HCT116 (cell line): ENCODE results near the gene COG2. TPM values are rescaled to one million over a fixed set of nuclear protein-coding genes. Genes with fewer than 3 reads are reported as not detected.

Experiments
- ATAC-seq: fragments of 200-7000 bp; cut with Tn5 transposase; 2 replicates; pipeline ENCODE4 v1.9.1; 2020; ENCODE audit warnings: mild to moderate bottlenecking, moderate library complexity
- BruUV-seq: library from RNA; stranded (reverse); fragments of 400-500 nt; replicated peaks from 2 replicates; lab custom pipeline; 2021; lab: Mats Ljungman, UMichigan
- CTCF ChIA-PET: fragments of 300-600 bp; sonication (Branson Sonifier 250); formaldehyde crosslinking; loops from one replicate; lab custom pipeline; 2021; ENCODE audit warnings: antibody characterized with exemption; lab: Charles Lee
- POLR2A ChIA-PET: fragments of 300-600, 350-600 bp; sonication (Branson Sonifier 250); formaldehyde crosslinking; loops from one replicate; lab custom pipeline; 2021; ENCODE audit warnings: antibody characterized with exemption; lab: Charles Lee
- RAD21 ChIA-PET, 2 experiments: fragments of 300-600 bp; sonication (Branson Sonifier 250); formaldehyde crosslinking; loops; one replicate each; lab custom pipeline; 2023; ENCODE audit warnings: low total read pairs in 2 of 2; ENCODE audit not compliant: uncharacterized antibody in 2 of 2, unreplicated experiment in 2 of 2, low non-redundant PET in 1 of 2; lab: Charles Lee
- DNase-seq: peaks from one replicate; pipeline ENCODE4 v3.0.0-alpha.2; 2010; ENCODE audit warnings: low read depth, low spot score
- H2AFZ ChIP-seq: fragments of 200-600 bp; shearing (Covaris generic), sonication (generic); 2 replicates; pipeline ENCODE4 v1.6.1; 2017; ENCODE audit warnings: low read depth, mixed run types, mixed read lengths, antibody characterized with exemption, low read length; ENCODE audit not compliant: poor library complexity, severe bottlenecking
- H3K27ac ChIP-seq: 2 replicates; pipeline ENCODE4 v1.5.1; 2012; ENCODE audit warnings: low read depth, low read length
- H3K27me3 ChIP-seq: fragments of 200-600 bp; sonication (generic); 2 replicates; pipeline ENCODE4 v1.6.1; 2016; ENCODE audit warnings: mixed run types, low read length, mixed read lengths; ENCODE audit not compliant: insufficient read depth
- H3K36me3 ChIP-seq, 2 experiments: fragments of 200-500 bp in 1 of 2; fragments of 200-600 bp in 1 of 2; sonication (Bioruptor generic) in 1 of 2; sonication (generic) in 1 of 2; 2 replicates each; pipeline versions ENCODE4 v1.5.1 to v1.6.1; 2014 to 2016; ENCODE audit warnings: low read length in 2 of 2, inconsistent platforms in 1 of 2, mixed read lengths in 1 of 2, mixed run types in 1 of 2; ENCODE audit not compliant: insufficient read depth in 2 of 2, control insufficient read depth in 1 of 2
- H3K4me1 ChIP-seq, 2 experiments: fragments of 200-600 bp in 1 of 2; sonication (generic) in 1 of 2; 2 replicates each; pipeline versions ENCODE4 v1.5.1 to v1.6.1; 2012 to 2017; ENCODE audit warnings: low read length in 2 of 2, inconsistent platforms in 1 of 2, mild to moderate bottlenecking in 1 of 2, mixed read lengths in 1 of 2, mixed run types in 1 of 2, moderate library complexity in 1 of 2; ENCODE audit not compliant: insufficient read depth in 2 of 2, control insufficient read depth in 1 of 2
- H3K4me2 ChIP-seq: fragments of 200-600 bp; sonication (generic); 2 replicates; pipeline ENCODE4 v1.6.1; 2017; ENCODE audit warnings: mixed run types, low read length, mixed read lengths
- H3K4me3 ChIP-seq, 2 experiments: fragments of 200-600 bp in 1 of 2; sonication (generic) in 1 of 2; replicated peaks in 1 of 2; 2 replicates each; pipeline ENCODE4 v1.5.1; 2011 to 2016; ENCODE audit warnings: low read length in 2 of 2, control low read depth in 1 of 2, low read depth in 1 of 2, mild to moderate bottlenecking in 1 of 2, mixed read lengths in 1 of 2, mixed run types in 1 of 2
- H3K79me2 ChIP-seq: fragments of 200-600 bp; sonication (generic); 2 replicates; pipeline ENCODE4 v1.6.1; 2017; ENCODE audit warnings: mild to moderate bottlenecking, mixed run types, low read length, moderate library complexity, mixed read lengths; ENCODE audit not compliant: insufficient read depth
- H3K9ac ChIP-seq: fragments of 200-600 bp; sonication (generic); 2 replicates; pipeline ENCODE4 v1.6.1; 2016; ENCODE audit warnings: low read length, mixed read lengths
- H3K9me2 ChIP-seq: fragments of 200-600 bp; sonication (generic), shearing (Covaris generic); 2 replicates; pipeline ENCODE4 v1.6.1; 2017; ENCODE audit warnings: mixed run types, mild to moderate bottlenecking, moderate library complexity; ENCODE audit not compliant: insufficient read depth
- H3K9me3 ChIP-seq, 2 experiments: fragments of 200-500 bp in 1 of 2; fragments of 200-600 bp in 1 of 2; sonication (Bioruptor generic) in 1 of 2; sonication (generic) in 1 of 2; 2 replicates each; pipeline ENCODE4 v1.6.1; 2014 to 2017; ENCODE audit warnings: low read length in 2 of 2, mixed read lengths in 2 of 2, inconsistent platforms in 1 of 2, low read depth in 1 of 2, mild to moderate bottlenecking in 1 of 2, mixed run types in 1 of 2, moderate library complexity in 1 of 2; ENCODE audit not compliant: control insufficient read depth in 1 of 2, insufficient read depth in 1 of 2
- H4K20me1 ChIP-seq: fragments of 200-600 bp; sonication (generic), shearing (Covaris generic); 2 replicates; pipeline ENCODE4 v1.6.1; 2017; ENCODE audit warnings: mixed run types, mild to moderate bottlenecking, moderate library complexity; ENCODE audit not compliant: insufficient read depth
- CEBPB ChIP-seq: IDR thresholded peaks from 2 replicates; pipeline ENCODE4 v1.6.1; 2012; ENCODE audit warnings: low read depth
- EGR1 ChIP-seq: IDR thresholded peaks from 2 replicates; pipeline ENCODE4 v1.6.1; 2012; ENCODE audit warnings: low read depth
- ELF1 ChIP-seq: IDR thresholded peaks from 2 replicates; pipeline ENCODE4 v1.6.1; 2012; ENCODE audit warnings: low read depth, borderline replicate concordance
- EZH2 ChIP-seq: fragments of 200-600 bp; sonication (generic); IDR thresholded peaks from 2 replicates; pipeline ENCODE4 v1.6.1; 2017; ENCODE audit warnings: antibody characterized with exemption, mixed run types
- EZH2phosphoT487 ChIP-seq: fragments of 200-600 bp; IDR thresholded peaks from 2 replicates; pipeline ENCODE4 v1.6.1; 2018; ENCODE audit warnings: antibody characterized with exemption, borderline replicate concordance
- FOSL1 ChIP-seq: IDR thresholded peaks from 2 replicates; pipeline ENCODE4 v1.6.1; 2012; ENCODE audit warnings: low read depth
- JUND ChIP-seq: IDR thresholded peaks from 2 replicates; pipeline ENCODE4 v1.6.1; 2012
- POLR2AphosphoS5 ChIP-seq: IDR thresholded peaks from 2 replicates; pipeline ENCODE4 v1.6.1; 2011; ENCODE audit warnings: mild to moderate bottlenecking, low read depth, low read length, moderate library complexity
- RAD21 ChIP-seq: IDR thresholded peaks from 2 replicates; pipeline ENCODE4 v1.6.1; 2012; ENCODE audit warnings: low read depth, mild to moderate bottlenecking
- REST ChIP-seq: IDR thresholded peaks from 2 replicates; pipeline ENCODE4 v1.6.1; 2012; ENCODE audit warnings: low read depth
- SP1 ChIP-seq: IDR thresholded peaks from 2 replicates; pipeline ENCODE4 v1.6.1; 2012; ENCODE audit warnings: low read depth
- SRF ChIP-seq: IDR thresholded peaks from 2 replicates; pipeline ENCODE4 v1.6.1; 2012; ENCODE audit warnings: low read depth
- TCF7L2 ChIP-seq: IDR thresholded peaks from 2 replicates; pipeline ENCODE4 v1.7.0; 2011; ENCODE audit warnings: borderline replicate concordance, inconsistent platforms; ENCODE audit not compliant: insufficient read depth, insufficient read length; ENCODE audit errors: extremely low read depth
- YY1 ChIP-seq: IDR thresholded peaks from 2 replicates; pipeline ENCODE4 v1.6.1; 2011; ENCODE audit warnings: low read length, low read depth, moderate library complexity, mild to moderate bottlenecking; ENCODE audit not compliant: insufficient replicate concordance; ENCODE audit errors: extremely low read depth
- ZBTB33 ChIP-seq: IDR thresholded peaks from 2 replicates; pipeline ENCODE4 v1.6.1; 2011; ENCODE audit warnings: mild to moderate bottlenecking, low read length, moderate library complexity; ENCODE audit not compliant: insufficient replicate concordance; ENCODE audit errors: extremely low read depth
- intact Hi-C: fragments of 100-400 bp; cut with micrococcal nuclease; formaldehyde crosslinking; loops from 2 replicates; pipeline ENCODE4 v1.10.0; 2022
- total RNA-seq: library from RNA; stranded (reverse); gene quantifications from one replicate; pipeline ENCODE4 v1.2.1, GENCODE V29; 2021; ENCODE audit not compliant: unreplicated experiment
- TF ChIP-seq, protein P1 (sequence below): IDR thresholded peaks from 2 replicates; pipeline ENCODE4 v1.6.1; 2012
- TF ChIP-seq, protein P2 (sequence below), 3 experiments: fragments of 200-600 bp in 1 of 3; sonication (generic) in 1 of 3; IDR thresholded peaks in 2 of 3; conservative IDR thresholded peaks in 1 of 3; 2 replicates each; pipeline ENCODE4 v1.5.1; 2012 to 2017; ENCODE audit warnings: low read depth in 2 of 3, low read length in 2 of 3, antibody characterized with exemption in 1 of 3, borderline replicate concordance in 1 of 3, control low read depth in 1 of 3, mild to moderate bottlenecking in 1 of 3, mixed read lengths in 1 of 3, mixed run types in 1 of 3, moderate library complexity in 1 of 3; ENCODE audit not compliant: insufficient read depth in 1 of 3

Gene COG2
- total RNA-seq, 1 experiment from 2014 or later, result 28.6 TPM

GRCh38 chr1:230708631-230709580 is 66.6 kb downstream of the COG2 start:
- 0 out of 2 replicates have a peak, but pooled peaks have one; percentile 9 for ATAC-seq
- RAD21 ChIA-PET, result no interaction called here

More at GRCh38 chr1:230708631-230709580, 66.6 kb downstream of the COG2 start:
- no peak overlapping the region for H3K4me3 ChIP-seq
- no peak overlapping the region for H3K9ac ChIP-seq
- H3K4me1 ChIP-seq, result no peaks in the 10 kb centered on the region
- CTCF ChIA-PET, result no interaction called here
- H4K20me1 ChIP-seq, result no peaks in the 10 kb centered on the region
- H3K9me2 ChIP-seq, result no peaks in the 10 kb centered on the region
- no peak overlapping the region for H3K27ac ChIP-seq
- BruUV-seq, result no TSS peak
- no peaks in the 10 kb centered on the region for H3K27me3 ChIP-seq
- DNase-seq, result no peak
- no peaks in the 10 kb centered on the region for H3K9me3 ChIP-seq
- no peaks in the 10 kb centered on the region for H3K79me2 ChIP-seq
- no peaks in the 10 kb centered on the region for H3K36me3 ChIP-seq
- H3K4me2 ChIP-seq, result no peak overlapping the region
- no peak overlapping the region for H2AFZ ChIP-seq
- TF ChIP-seq YY1 (no peak), ZBTB33 (no peak), EZH2 (no peak), ELF1 (no peak), JUND (no peak), EZH2phosphoT487 (no peak), RAD21 (no peak), SRF (no peak), SP1 (no peak), POLR2AphosphoS5 (no peak), TCF7L2 (no peak), EGR1 (no peak), FOSL1 (no peak), CEBPB (no peak; the same call in 1 of the 2 replicates), REST (no peak)
- TF ChIP-seq, protein P1, sequence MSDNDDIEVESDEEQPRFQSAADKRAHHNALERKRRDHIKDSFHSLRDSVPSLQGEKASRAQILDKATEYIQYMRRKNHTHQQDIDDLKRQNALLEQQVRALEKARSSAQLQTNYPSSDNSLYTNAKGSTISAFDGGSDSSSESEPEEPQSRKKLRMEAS, result no peak
- TF ChIP-seq, protein P2, sequence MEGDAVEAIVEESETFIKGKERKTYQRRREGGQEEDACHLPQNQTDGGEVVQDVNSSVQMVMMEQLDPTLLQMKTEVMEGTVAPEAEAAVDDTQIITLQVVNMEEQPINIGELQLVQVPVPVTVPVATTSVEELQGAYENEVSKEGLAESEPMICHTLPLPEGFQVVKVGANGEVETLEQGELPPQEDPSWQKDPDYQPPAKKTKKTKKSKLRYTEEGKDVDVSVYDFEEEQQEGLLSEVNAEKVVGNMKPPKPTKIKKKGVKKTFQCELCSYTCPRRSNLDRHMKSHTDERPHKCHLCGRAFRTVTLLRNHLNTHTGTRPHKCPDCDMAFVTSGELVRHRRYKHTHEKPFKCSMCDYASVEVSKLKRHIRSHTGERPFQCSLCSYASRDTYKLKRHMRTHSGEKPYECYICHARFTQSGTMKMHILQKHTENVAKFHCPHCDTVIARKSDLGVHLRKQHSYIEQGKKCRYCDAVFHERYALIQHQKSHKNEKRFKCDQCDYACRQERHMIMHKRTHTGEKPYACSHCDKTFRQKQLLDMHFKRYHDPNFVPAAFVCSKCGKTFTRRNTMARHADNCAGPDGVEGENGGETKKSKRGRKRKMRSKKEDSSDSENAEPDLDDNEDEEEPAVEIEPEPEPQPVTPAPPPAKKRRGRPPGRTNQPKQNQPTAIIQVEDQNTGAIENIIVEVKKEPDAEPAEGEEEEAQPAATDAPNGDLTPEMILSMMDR (IDR thresholded peaks at IDR 0.05 in 2 of 3, conservative IDR thresholded peaks at IDR 0.05 in 1 of 3; ENCODE audit: borderline replicate concordance in 1 of 3, insufficient read depth in 1 of 3, low read depth in 2 of 3, low read length in 2 of 3), result no peak
- TF ChIP-seq, all 23 proteins: peak for 0
- POLR2A ChIA-PET, result no interaction called here
- intact Hi-C loops, result no loop called here
